Activated CD8-positive, alpha-beta memory T cell treated with anti-CD3 and anti-CD28 coated beads for 4 hours (primary cell): ENCODE results near the gene PDCD11.

Source experiments
- DNase-seq, 2 donors: peaks; one replicate each; pipeline ENCODE4 v3.0.0-alpha.2; 2020; ENCODE audit warnings: low read depth in 2 of 2

Gene PDCD11

DNA sequence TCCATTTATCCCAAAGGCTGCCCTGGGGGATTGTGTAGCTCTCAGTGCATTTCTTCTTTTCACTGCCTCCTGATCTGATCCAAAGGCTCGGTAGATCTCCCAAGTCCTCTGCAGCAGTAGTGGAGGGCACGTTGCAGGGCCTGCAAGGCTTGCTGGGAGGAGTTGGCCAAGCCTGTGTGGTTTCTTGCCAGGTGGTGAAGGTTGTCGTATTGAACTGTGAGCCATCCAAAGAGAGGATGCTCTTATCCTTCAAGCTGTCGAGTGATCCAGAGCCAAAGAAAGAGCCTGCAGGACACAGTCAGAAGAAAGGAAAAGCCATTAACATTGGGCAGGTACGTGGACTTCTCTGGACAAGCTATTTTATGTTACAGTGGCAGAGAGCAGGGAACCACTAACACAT lies 21.2 kb downstream of the PDCD11 start:
- DNase-seq: no peak

DNA sequence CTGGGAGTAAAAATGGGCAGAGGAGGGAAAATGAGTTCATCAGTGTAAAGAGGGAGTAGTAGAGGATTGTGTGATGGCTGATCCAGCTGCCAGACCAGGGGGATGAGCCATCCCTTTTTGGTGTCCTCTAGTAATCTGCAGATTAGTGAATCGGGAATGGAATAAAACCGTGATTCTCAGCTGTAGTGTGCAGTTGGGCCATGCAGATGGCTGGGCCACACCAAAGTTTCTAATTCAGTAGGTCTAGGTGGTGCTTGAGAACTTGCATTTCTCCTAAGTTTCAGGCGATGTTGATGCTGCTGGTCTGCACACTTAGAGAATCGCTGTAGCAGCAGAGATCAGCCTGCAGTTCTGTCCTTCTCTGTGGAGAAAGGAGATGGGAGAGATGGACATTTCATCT lies 22.7 kb downstream of the PDCD11 start:
- DNase-seq: no peak

GRCh38 chr10:103423748-103424147 lies 27.3 kb downstream of the PDCD11 start:
- DNase-seq: no peak

- no peak for DNase-seq
These were observed 31.4 kb downstream of the PDCD11 start for GRCh38 chr10:103427866-103428265.

GRCh38 chr10:103428989-103429643 lies 32.7 kb downstream of the PDCD11 start:
- no peak for DNase-seq

DNA sequence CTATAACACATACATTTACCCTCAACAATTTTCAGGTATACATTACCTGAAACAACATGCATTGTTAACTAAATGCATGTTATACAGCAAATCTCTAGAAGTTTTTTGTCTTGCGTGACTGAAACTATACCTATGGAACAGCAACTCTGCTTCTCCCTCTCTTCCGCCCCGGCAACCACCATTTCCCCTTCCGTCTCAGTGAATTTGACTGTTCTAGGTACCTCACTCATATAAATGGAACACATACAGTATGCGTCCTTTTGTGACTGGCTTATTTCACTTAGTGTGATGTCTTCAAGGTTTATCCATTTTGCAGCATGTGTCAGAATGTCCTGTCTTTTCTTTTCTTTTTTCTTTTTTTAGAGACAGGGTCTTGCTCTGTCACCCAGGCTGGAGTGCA lies 33.2 kb downstream of the PDCD11 start:
- no peak for DNase-seq

DNA sequence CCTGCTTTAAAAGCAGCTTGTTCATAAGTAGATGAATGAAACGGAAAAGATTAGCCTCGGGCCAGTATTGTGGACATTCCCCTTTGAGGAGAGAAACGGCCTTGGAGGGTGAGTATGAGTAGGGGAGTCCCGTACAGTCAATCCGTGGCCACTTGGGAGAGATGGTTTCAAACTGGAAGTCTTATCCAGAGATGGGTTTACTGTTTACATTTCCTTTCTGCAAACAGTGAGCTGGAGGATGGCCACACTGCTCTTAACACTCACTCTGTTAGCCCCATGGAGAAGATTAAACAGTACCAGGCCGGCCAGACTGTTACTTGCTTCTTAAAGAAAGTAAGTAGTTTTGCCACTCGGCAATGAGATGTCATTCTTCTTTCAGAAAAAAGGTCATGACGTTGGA lies 35.5 kb downstream of the PDCD11 start:
- DNase-seq: no peak

DNA sequence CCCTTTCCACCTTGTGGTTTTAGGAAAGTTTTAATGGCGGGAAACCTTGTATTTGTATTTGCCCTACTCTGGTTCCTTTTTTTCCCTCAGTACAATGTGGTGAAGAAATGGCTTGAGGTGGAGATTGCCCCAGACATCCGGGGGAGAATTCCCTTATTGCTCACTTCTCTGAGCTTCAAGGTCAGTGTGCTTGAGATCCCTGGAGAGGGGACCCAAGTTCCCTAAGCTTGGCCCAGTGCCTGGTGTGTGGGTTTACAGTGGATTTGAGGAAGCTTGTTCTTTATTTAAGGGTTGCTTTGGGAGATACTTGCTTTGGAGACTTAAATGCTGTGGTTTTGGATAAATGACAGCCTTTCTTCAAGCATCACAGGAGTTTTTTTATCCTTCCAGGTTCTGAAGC lies 37.4 kb downstream of the PDCD11 start:
- no peak for DNase-seq

- DNase-seq: no peak
These were observed 43.4 kb downstream of the PDCD11 start for GRCh38 chr10:103439776-103440175.

DNA sequence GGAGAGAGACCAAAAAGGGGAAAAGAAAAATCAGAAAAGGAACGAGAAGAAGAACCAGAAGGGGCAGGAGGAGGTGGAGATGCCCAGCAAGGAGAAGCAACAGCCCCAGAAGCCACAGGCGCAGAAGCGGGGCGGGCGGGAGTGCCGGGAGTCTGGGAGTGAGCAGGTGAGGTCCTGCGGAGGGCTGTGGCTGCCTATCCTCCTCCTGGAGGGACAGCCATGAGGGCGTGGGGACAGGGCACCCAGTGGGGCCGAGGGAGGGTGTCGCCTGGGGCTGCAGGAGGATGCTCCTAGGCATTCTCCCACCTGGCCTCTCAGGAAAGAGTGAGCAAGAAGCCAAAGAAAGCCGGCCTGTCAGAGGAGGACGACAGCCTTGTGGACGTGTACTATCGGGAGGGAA lies 44.0 kb downstream of the PDCD11 start:
- DNase-seq: no peak

DNA sequence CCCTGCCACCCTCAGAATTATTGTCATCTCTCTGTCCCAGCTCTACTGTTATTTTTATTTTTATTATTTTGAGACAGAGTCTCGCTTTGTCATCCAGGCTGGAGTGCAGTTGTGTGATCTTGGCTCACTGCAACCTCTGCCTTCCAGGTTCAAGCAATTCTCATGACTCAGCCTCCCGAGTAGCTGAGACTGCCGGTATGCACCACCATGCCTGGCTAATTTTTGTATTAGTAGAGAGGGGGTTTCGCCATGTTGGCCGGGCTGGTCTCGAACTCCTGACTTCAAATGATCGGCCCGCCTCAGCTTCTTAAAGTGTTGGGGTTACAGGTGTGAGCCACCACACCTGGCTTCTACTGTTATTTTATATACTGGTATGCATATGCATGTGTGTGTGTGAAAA lies 44.8 kb downstream of the PDCD11 start:
- DNase-seq: no peak

GRCh38 chr10:103441611-103442010 lies 45.2 kb downstream of the PDCD11 start:
- DNase-seq: no peak

DNA sequence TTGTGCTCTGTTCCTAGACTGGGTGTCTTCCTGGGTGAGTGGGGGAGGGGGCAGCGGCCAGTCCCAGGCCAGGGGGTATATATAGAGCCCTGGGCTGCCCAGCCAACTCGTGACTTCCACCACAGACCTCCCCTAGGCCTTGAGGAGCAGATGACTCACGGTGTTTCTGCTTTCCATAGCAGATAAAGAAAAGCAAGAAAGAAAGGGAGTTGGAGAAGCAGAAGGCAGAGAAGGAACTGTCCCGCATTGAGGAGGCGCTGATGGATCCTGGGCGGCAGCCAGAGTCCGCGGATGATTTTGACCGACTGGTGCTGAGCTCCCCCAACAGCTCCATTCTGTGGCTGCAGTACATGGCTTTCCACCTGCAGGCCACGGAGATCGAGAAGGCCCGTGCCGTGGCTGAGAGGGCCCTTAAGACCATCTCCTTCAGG lies 45.6 kb downstream of the PDCD11 start:
- DNase-seq: no peak

DNA sequence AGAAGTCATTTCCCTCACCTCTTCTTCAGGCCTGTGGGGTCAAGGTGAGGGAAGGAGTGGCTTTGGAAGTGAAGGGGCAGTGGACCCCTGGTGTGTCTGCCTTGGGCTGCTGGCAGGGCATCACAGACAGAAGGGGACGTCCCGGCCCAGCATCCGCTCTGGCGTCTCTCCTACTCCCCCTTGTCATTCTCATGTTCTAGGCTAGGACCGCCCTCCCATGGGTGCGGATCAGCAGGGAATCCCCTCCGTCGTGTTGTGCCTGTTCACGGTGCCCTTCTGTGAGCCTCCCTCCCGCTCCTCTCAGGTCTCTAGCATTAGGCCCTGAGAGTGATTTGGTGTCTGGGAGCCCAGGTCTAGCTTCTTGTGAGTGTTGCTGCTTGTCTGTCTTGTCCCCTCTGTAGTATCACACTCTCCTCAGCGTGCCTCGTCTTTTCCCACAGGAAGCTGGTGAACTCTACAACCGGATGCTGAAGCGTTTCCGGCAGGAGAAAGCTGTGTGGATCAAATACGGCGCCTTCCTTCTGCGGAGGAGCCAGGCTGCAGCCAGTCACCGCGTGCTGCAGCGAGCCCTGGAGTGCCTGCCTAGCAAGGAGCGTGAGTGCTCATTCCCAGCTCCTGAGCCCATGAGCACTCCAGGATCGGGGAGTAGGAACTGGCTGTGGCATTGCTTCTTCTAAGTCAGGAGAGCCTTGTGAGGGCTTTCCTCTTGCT lies 47.2 kb downstream of the PDCD11 start:
- no peak for DNase-seq

DNA sequence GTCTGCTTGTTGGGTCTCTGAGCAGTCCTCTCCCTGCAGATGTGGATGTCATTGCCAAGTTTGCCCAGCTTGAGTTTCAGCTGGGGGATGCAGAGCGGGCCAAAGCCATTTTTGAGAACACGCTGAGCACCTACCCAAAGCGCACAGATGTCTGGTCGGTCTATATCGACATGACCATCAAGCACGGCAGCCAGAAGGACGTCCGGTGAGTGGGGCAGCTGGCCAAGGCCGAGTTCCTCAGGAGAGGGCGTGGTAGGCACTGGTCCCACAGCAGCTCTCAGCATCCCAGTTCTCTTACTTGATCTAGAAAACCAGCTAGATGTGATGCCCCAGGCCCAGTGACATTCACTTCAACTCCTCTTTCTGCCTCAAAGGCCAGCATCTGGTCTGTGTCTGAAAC lies 48.1 kb downstream of the PDCD11 start:
- no peak for DNase-seq

DNA sequence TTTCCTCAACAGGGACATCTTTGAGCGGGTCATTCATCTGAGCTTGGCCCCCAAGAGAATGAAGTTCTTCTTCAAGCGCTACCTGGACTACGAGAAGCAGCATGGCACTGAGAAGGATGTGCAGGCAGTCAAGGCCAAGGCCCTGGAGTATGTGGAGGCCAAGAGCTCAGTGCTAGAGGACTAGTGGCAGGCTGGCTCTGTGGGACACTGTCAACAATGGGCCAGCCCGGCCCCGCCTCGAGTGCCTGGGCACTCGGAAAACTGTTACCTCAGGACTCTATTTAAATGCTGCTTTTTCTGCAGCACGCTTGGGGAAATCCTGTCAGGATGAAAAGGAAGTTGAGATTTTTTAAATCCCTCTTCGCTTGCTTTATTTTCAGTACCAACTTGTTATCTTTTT lies 48.9 kb downstream of the PDCD11 start:
- DNase-seq: no peak

- no peak for DNase-seq
These were observed 49.5 kb downstream of the PDCD11 start for GRCh38 chr10:103445767-103446567.

- no peak for DNase-seq
These were observed 50.8 kb downstream of the PDCD11 start for GRCh38 chr10:103447187-103447586.

DNA sequence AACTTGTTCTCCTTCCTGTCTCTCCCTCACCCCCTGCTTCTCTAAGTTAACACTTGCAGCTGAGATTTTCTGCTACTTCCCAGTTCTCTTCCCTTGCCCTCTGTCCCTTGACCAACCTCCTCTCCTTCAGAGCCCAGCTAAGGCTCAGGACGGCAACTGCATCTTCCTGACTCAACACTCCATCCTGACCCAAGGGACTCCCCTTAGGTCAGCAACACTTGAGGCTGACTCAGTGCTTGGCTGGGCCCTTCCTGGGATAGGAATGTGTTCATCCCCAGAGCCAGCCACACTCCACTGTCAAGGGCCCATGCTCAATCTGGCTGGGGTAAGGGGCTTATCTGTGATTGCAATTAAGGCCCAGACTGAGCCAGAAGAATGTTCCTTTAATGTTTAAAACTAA lies 52.3 kb downstream of the PDCD11 start:
- DNase-seq: no peak

- DNase-seq: no peak
These were observed 53.0 kb downstream of the PDCD11 start for GRCh38 chr10:103449208-103450144.

DNA sequence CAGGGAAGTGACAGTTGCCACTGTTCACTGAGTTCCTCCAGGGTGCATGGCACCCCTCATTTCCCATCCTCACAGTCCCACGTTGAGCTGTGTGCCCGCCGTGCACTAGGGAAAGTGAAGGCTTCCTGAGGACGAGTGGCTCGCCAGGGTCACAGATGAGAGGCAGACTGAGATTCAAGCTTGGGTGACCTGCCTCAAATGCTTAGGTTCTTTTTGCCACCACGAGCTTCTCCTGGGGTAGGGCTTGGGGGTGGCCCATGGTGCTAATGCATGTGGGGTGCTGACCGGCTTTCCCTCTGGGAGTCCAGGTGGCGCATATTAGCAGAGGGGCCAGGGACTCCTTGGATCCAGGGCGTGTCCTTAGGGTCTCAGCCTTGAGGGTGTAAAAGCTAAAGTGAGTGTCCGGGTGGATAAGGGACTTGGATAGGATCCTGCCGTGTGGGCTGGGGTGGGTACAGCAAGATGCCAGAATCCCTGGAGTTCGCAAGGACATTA lies 53.8 kb downstream of the PDCD11 start:
- DNase-seq: no peak
